ENCODE data around the gene FADS2. TPM values are rescaled to one million over a fixed set of nuclear protein-coding genes. Genes with fewer than 3 reads are reported as not detected.
A peak's percentile ranks its signal among the peaks of the same experiment; 100 is the strongest.

FADS2 gene
- total RNA-seq, 4 donors from 2014 or later, result 130 to 455 (median 327) TPM

DNA sequence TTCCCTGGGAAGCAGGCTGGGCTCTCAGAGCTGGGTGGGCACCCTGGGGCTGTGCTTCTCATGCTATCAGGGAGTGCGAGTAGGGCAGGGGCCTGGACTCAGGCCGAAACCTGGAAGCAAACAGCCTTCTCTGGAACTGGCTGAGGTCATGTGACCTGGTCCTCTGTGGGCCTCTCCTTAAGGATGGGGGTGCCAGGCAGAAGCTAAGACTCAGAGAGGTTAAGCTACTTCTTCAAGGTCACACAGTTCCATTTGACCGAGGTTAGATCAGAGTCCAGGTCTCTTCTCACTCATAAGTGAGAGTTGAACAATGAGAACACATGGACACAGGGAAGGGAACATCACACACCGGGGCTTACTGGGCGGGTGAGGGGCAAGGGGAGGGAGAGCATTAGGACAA lies 55.8 kb downstream of the FADS2 start:
- no peaks in the 10 kb centered on the region for H3K27me3 ChIP-seq
- DNase-seq (ENCODE audit: low spot score in 2 of 2), result no peak
- WGBS, result 93% methylated on average over 5 of the region's 5 CpGs

GRCh38 chr11:61885166-61885778 lies 57.2 kb downstream of the FADS2 start:
- DNase-seq (ENCODE audit: low spot score in 2 of 2), result no peak
- no peaks in the 10 kb centered on the region for H3K36me3 ChIP-seq
- TF ChIP-seq EP300 (IDR thresholded peaks at IDR 0.05), result no peak
- TF ChIP-seq POLR2A (IDR thresholded peaks at IDR 0.05), result no peak
- no peak for TF ChIP-seq CTCF (IDR thresholded peaks at IDR 0.05)
- no peak for TF ChIP-seq POLR2AphosphoS5 (IDR thresholded peaks at IDR 0.05)
- H3K27me3 ChIP-seq, result no peaks in the 10 kb centered on the region
- no peak overlapping the region for H3K27ac ChIP-seq
- no peaks in the 10 kb centered on the region for H3K9me3 ChIP-seq
- no peak overlapping the region for H3K4me3 ChIP-seq
- WGBS, result 69% methylated on average over 4 of the region's 7 CpGs
- peaks cover 5% of the 10 kb centered on the region for H3K4me1 ChIP-seq

More for the DNA sequence above, 55.8 kb downstream of the FADS2 start:
- no peak overlapping the region for H3K27ac ChIP-seq
- TF ChIP-seq POLR2A (IDR thresholded peaks at IDR 0.05), result no peak
- no peaks in the 10 kb centered on the region for H3K4me1 ChIP-seq
- no peak overlapping the region for H3K4me3 ChIP-seq
- no peaks in the 10 kb centered on the region for H3K36me3 ChIP-seq
- no peaks in the 10 kb centered on the region for H3K9me3 ChIP-seq

- Histone ChIP-seq H3K4me1 (peaks cover 12% of the 10 kb centered on the region), H3K9me3 (no peaks in the 10 kb centered on the region), H3K36me3 (no peaks in the 10 kb centered on the region), H3K4me3 (no peak overlapping the region), H3K27me3 (no peaks in the 10 kb centered on the region), H3K27ac (no peak overlapping the region)
- no peak for TF ChIP-seq POLR2A (IDR thresholded peaks at IDR 0.05)
- no peak for TF ChIP-seq EP300 (IDR thresholded peaks at IDR 0.05)
- no peak for TF ChIP-seq POLR2AphosphoS5 (IDR thresholded peaks at IDR 0.05)
- 91% methylated on average over 10 of the region's 13 CpGs for WGBS
- no peak for DNase-seq (ENCODE audit: low spot score in 2 of 2)
These were observed 57.9 kb downstream of the FADS2 start for GRCh38 chr11:61885784-61886580.

GRCh38 chr11:61886643-61887042 lies 58.5 kb downstream of the FADS2 start:
- peaks cover 15% of the 10 kb centered on the region for H3K4me1 ChIP-seq
- no peak overlapping the region for H3K4me3 ChIP-seq
- 97% methylated on average over 3 of the region's 3 CpGs for WGBS
- no peaks in the 10 kb centered on the region for H3K27me3 ChIP-seq
- TF ChIP-seq POLR2AphosphoS5 (IDR thresholded peaks at IDR 0.05) (no peak), EP300 (IDR thresholded peaks at IDR 0.05) (no peak), POLR2A (IDR thresholded peaks at IDR 0.05) (no peak), CTCF (IDR thresholded peaks at IDR 0.05) (no peak)
- no peak for DNase-seq (ENCODE audit: low spot score in 2 of 2)
- H3K36me3 ChIP-seq, result no peaks in the 10 kb centered on the region
- no peak overlapping the region for H3K27ac ChIP-seq
- H3K9me3 ChIP-seq, result no peaks in the 10 kb centered on the region

GRCh38 chr11:61887839-61888494 lies 59.9 kb downstream of the FADS2 start:
- H3K27ac ChIP-seq, result no peak overlapping the region
- no peaks in the 10 kb centered on the region for H3K27me3 ChIP-seq
- no peaks in the 10 kb centered on the region for H3K36me3 ChIP-seq
- WGBS, result 50% methylated on average over 3 of the region's 7 CpGs
- no peaks in the 10 kb centered on the region for H3K9me3 ChIP-seq
- DNase-seq (ENCODE audit: low spot score in 2 of 2), result peak in 1 of 2 donors; percentile 77
- no peak overlapping the region for H3K4me3 ChIP-seq
- peaks cover 19% of the 10 kb centered on the region for H3K4me1 ChIP-seq
- TF ChIP-seq CTCF (IDR thresholded peaks at IDR 0.05) (no peak), POLR2AphosphoS5 (IDR thresholded peaks at IDR 0.05) (no peak), EP300 (IDR thresholded peaks at IDR 0.05) (no peak), POLR2A (IDR thresholded peaks at IDR 0.05) (no peak)

GRCh38 chr11:61888590-61888989 lies 60.5 kb downstream of the FADS2 start:
- Histone ChIP-seq H3K4me3 (no peak overlapping the region), H3K27me3 (no peaks in the 10 kb centered on the region), H3K36me3 (no peaks in the 10 kb centered on the region), H3K9me3 (no peaks in the 10 kb centered on the region), H3K27ac (no peak overlapping the region), H3K4me1 (peaks cover 19% of the 10 kb centered on the region)
- WGBS, result 93% methylated on average over 12 of the region's 12 CpGs
- no peak for TF ChIP-seq POLR2A (IDR thresholded peaks at IDR 0.05)
- no peak for DNase-seq (ENCODE audit: low spot score in 2 of 2)
